Amniotic stem cell (primary cell): Measurements from ENCODE around the gene GLB1L3.
"Not testable (repeated sequence)": the region's sequence is repeated elsewhere in the genome, so short reads cannot be mapped to it uniquely, and the experiment has no call there.

Experiments used
- DNase-seq: peaks from one replicate; lab custom pipeline; 2025; lab: John Stamatoyannopoulos, UW

Gene GLB1L3

DNA sequence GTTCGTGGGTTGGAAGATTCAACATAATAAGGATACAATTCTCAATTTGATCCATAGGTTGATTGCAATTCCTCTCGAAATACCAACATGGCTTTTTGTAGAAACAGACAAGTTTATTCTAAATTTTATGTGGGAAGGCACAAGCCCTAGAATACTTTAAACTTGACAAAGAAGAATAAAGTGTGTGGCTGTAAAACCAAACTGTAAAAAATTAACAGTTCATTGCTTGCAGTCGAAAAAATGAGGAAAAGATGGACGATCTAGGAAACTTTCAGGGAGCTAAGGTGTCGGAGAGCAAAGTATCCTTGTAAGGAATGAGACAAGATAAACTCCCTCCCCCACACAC lies 1.0 kb upstream of the GLB1L3 start:
- no peak for DNase-seq

DNA sequence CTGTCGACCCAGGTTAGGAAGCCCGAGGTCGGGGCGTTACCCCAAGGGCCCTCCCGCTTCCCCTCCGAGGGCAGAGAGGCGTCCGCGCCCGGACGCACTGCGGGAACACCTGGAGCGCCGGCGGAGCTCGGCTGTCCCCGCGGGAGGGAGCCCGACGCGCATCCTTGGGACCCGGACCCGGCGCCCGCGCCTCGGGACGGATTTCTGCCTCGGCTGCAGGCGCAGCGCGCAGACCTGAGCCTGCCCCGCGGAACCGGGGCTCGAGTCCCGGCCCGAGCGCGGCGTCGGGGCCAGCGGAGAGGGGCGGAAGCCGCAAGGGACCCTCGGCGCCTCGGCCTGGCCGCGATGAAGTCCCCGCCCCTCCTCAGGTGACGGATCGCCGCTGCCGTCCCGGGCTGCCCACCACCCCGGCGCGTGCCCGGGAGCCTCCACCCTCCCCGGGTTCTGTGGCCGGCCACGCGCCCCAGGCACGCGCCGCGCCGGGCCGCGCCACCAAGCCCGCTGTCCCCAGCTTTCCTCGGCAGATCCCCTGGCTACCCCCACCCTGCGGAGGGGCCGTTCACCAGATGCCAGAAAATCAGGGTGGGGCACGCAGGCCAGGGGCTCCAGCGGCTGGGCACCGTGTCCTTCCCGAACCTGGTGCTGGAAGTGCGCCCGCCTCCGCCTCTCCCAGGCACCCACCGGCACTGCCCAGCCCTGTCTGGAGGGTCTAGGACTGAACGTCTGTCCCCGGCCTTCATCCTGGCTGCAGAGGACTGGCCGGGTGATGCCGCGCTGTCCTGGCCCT lies 410 bp downstream of the GLB1L3 start:
- no peak for DNase-seq

DNA sequence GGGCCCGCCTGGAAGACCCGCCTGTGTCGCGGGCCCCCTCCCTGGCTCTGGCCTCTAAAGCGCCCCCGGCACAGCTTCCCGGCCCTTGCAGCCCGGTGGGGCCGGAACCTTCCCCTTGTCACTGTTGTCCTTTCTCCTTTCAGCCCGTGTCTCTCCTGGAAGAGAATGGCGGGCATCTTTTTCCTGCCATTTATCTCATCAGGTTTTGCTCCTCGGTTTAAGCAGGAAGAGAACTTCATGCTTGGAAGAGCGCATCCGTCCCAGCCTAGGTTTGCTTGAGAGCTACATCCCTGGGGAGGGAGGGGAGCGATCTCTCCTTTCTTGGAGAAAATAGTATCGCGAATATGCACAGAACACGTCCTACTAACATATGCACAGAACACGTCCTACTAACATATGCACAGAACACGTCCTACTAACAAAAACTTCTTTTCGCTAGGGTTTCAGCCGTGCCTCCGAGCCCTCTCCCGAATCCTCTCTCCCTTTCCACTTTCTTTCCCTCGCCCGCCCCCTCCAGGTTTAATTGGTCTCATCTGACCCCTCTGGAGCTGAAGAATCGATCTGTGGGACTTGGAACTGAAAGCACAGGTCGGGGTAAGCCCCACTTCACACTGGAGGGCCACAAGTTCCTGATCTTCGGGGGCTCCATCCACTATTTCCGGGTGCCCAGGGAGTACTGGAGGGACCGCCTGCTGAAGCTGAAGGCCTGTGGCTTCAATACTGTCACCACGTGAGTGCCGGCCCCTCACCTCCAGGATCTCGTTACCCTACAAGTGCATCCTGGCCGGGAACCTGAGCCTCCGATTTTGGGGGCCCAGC lies 1.2 kb downstream of the GLB1L3 start:
- no peak for DNase-seq

DNA sequence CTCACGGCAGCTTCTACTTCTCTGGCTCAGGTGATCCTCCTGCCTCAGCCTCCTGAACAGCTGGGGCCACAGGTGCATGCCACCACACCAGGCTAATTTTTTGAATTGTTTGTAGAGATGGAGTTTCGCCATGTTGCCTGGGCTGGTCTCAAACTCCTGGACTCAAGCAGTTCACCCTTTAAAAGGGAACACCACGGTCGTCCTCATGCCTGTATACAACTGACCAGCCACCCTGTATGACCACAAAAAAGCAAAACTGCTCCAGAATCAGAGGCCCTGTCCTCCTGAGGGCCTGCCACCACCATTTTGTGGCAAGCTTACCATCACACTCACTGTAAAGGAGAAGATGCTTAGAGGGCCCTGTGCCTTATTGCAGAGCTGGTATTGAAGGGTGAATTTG lies 2.2 kb downstream of the GLB1L3 start:
- no peak for DNase-seq

DNA sequence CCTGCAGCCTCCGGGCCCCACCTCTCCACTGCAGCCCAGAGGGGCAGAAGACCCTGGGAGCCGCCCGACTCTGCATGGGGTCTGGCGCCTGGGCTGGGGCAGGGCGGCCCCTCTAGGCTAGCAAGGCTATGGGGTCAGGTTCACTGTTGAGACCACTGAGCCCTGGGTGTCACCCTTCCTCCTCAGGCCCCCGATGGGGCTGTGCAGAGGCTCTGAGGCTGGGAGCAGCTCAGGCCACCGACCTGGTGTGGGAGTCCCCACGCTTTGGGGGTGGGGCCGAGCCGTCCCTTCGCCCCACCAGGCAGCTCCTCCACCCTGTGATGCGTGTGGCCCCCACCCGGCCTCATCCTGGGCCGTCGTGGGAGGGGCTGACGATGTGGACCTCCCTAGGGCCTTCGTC lies 5.5 kb downstream of the GLB1L3 start:
- DNase-seq: not testable (repeated sequence)

DNA sequence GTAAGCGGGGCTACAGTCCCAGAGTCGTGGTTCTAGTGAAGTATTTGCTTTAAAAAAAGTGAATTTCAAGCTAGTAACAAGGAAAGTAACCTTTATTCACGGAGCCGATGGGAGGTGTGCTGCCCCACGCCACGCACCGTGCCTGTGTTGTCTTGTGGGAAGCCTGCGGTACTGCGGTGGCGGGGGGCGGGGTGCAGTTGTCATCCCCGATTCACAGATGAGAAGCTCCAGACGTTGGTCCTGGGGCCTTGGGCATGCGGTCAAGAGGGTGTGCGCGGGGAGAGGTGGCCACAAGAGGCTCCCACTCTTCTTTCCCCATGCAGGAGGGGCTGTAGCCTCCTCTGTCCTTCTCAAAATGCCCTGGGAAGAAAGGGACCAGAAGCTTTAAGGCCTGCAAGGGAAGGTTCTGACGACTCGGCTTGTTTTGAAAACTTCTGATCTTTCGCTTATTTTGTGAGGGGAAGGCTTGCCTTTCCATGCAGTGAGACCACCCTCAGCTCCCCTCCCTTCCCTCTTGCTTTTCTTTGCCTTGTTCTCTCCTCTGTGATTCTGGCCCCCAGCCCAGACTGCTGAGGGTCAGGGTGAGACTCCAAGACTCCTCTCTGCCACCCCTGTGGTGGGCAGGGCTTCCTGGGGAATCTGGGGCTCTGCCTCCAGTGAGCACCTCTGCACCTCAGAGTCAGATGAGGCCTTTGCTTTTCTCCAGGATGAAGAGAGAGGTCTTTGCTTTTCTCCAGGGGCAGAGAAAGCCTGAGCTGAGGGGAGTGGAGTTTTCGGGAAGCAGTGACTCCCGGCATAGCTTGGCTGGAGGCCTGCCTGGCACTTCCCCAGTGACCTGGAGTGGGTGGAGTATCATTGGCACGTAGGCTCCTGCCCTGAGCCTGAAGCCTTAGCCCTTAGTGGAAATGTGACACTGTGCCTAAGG lies 6.2 kb downstream of the GLB1L3 start:
- no peak for DNase-seq

DNA sequence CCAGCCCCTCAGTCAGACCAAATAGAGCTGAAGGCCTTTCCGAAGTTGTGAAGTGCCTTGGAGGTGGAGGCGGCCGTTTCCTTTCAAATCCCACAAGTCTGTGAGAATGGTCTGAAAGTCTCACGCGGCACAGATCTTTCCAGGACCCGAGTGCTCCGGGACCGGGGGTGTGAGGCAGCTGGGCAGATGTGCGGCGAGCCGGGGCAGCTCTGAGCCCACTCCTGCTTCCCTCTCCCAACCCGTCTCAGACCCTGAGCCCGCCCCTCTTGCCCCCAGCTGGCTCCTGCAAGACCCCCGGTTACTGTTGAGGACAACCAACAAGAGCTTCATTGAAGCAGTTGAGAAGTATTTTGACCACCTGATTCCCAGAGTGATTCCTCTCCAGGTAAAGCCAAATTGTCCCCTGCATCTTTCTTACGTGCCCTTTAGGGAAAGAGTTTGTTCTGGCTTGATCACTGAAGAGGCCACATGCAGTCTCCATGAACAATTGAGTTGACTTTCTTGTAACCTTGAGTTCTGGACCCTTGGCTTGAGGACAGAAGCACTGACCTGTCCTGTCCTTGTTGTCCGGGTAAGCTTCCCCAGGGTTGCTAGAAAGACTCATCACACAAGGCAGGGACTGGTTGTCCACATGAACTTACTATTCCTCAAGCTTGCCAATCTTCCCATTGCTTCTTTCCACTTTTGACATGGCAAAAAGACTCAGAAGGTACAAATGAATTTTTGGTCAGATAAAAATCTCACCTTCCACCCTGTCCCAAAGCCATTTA lies 7.5 kb downstream of the GLB1L3 start:
- no peak for DNase-seq

DNA sequence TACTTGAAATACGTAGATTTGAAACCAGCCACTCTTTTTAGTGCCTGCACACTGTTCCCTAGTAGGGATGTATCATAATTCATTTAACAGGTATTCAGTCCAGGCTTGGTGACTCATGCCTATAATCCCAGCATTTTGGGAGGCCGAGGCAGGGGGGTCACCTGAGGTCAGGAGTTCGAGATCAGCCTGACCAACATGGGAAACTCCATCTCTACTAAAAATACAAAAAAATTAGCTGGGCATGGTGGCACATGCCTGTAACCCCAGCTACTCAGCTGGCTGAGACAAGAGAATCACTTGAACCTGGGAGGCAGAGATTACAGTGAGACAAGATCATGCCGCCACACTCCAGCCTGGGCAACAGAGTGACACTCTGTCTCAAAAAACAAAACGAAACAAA lies 8.2 kb downstream of the GLB1L3 start:
- DNase-seq: not testable (repeated sequence)

DNA sequence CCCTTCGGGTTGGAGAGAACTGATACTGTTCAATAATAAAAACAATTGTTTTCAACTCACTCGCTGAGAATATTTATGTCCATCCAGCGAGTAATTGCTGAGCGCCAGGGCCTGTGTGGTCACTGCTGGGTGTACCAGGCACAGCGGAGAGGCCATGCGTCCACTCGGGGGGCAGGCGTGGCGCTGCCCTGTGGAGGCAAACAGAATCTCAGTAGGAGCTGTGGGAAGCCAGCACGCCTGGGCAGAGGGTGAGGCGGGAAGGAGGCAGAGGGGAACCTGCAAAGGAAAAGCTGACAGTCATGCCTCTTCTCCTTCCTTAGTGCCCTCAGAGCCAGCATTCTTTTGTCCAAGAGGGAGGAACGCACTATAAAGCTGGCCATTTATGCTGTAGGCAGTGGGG lies 11.4 kb downstream of the GLB1L3 start:
- DNase-seq: no peak

DNA sequence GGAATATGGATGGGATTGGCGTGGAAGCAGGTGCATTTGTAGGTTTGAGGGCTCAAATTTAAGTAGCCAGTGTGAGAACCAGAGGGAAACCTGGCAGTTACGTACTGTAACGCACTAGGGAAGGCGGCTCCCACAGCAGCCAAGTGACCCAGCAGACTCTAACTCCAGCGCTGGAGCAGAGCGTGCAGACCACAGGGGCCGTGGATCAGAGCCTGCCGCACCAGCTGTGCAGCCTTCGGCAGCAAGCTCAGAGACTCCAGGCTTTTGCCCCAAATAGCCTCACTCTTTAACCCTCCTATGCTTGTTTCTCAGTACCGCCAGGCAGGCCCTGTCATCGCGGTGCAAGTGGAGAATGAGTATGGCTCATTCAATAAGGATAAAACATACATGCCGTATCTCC lies 12.3 kb downstream of the GLB1L3 start:
- no peak for DNase-seq

DNA sequence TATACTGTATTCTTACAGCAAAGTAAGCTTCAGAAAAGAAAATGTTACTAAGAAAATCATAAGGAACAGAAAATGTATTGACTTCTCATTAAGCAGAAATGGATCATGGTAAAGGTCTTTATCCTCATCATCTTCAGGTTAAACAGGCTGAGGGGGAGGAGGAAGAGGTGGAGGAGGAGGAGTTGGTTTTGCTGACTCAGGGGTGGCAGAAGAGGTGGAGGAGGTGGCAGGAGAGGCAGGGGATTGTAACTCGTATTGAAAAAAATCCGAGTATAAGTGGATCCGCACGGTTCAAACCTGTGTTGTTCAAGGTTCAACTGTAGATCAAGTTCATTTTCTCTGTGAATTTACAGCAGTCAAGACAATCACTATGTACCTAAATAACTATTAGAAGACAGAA lies 13.0 kb downstream of the GLB1L3 start:
- no peak for DNase-seq

DNA sequence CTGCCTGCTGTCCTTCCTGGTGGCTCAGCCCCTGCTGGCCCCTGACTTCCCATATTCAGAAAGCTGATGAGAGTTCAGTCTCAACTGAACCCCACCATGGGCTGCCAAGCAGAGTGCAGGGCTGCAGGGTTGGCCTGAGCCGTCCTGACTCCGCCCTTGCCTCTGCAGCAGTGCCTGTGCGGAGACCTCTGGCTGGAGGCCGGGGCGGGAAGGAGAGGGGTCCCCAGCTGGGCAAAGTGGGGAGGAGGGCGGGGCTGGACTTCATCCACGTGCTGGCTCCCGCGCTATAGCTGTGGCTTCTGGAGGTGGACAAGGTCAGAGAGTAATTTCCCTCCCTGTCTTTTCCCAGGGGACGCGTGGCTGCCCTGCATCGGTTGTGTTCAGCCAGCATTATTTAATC lies 13.6 kb downstream of the GLB1L3 start:
- no peak for DNase-seq

DNA sequence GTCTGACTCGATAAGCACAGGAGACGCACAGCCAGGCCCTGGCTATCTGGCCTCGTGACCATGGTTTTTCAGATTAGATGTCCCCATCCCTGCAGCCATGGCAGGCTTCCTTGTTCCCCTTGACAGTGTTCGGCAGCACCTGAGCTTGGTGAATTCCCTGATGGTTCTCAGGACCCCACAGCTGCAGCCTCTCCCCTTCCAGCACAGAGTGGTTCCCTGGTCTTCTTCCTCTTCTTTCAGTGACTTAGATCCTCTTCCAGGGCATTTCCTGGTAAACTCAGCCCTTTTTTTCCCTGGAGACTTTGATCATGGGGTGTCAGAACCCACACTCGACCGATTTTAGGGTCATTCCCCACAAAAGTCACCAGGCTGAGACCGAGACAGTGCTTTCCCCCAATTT lies 14.5 kb downstream of the GLB1L3 start:
- no peak for DNase-seq

DNA sequence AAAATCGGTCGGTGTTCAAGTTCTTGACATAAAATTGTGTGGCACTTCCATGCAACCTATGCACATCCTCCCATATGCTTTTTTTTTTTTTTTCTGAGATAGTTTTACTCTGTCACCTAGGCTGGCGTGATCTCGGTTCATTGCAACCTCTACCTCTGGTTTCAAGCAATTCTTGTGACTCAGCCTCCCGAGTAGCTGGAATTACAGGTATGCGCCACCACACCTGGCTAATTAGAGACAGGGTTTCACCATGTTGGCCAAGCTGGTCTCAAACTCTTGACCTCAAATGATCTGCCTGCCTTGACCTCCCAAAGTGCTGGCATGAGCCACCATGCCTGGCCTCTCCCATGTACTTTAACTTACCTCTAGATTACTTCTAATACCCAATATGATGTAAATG lies 15.0 kb downstream of the GLB1L3 start:
- no peak for DNase-seq

DNA sequence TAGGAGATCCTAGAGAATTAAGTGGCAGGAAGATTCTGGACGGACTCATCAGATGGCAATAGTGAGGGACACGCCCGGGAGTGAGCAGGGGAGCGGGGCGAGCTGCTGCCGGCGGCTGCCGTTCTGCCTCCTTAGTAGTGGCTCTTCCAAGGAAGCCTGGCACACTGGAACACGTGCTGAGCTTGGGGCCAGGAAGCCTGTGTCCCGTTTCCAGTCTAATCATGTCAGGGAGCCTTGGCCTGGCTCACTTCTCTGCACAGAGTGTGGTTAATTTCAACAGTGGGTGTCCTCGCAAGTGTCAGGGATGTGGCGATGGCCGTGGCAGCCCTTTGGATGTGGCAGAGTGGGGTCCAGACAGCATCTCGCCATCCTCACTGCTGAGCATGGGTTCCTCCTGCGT lies 16.5 kb downstream of the GLB1L3 start:
- DNase-seq: no peak

DNA sequence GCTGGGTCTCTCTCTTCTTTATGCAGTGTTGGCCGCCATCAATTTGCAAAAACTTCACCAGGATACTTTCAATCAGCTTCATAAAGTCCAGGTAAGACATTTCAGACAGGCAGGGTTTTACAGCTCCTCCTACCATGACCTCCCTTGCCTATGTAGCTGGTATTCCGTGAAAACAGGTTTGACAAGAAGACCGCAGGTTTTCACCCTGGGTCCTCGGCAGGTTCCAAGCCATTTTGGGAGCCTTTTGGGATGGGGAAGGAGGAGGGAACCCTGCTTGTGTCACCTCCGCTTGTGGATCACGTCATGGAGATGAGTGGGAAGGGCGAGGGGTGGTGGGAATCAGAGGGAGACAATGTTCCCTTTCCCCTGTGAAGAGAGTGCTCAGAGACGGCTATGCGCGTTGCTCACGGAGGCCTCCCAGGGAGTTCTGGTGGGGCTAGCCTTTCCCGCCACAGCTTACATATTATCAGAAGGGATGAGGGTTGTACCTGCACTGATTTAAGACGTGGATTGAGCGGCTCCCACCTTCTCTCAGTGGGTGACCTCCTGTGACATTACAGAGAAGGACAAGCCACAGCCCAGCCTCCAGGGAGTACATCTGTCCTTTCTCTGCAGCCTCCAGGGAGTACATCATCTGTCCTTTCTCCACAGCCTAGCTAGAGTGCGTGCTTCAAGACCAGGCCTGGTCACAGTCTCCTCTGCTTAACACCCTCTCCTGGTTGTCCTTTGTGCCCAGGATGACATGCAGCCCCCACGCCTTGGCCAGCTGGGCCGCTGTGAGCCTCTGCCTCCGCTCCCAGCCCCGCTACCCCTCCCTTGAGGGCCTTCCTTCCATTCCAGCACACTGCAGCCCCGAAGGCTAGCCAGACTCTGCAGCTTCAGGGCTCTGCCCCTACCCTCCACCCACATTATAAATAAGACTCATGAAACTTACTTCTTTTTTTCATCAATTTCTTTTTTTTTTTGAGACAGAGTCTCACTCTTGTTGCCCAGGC lies 17.2 kb downstream of the GLB1L3 start:
- no peak for DNase-seq

DNA sequence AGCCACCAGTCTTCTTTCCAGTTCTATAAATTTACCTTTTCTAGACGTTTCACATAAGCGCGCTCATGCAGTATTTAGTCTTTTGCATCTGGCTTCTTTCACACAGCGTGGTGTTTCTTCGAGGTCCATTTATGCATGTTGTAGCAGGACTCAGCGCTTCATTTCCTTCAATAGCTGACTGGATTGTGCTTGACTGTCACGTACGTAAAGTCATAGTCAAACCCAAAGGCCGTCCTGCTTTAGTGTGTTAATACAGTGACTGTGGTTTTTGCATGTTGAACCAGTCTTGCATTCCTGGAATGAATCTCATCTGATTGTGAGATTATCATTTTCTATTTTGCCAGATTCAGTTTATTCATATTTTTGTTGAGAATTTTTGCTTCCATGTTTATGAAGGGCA lies 18.5 kb downstream of the GLB1L3 start:
- no peak for DNase-seq

DNA sequence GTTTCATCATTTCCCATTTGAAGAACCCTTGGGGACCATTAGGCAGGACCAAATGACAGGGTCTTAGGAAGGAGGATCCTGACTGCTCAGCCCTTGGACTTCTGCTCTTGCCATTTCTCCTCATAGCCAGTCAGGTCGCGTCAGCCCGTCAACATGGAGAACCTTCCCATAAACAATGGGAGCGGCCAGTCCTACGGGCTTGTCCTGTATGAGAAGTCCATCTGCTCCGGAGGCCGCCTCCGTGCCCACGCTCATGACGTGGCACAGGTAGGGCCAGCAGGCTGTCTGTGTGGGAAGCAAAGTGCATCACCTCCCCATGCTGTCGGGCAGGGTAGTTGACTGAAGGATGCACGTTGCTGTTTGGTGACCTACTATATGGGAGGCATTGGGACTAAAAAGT lies 36.0 kb downstream of the GLB1L3 start:
- DNase-seq: no peak

DNA sequence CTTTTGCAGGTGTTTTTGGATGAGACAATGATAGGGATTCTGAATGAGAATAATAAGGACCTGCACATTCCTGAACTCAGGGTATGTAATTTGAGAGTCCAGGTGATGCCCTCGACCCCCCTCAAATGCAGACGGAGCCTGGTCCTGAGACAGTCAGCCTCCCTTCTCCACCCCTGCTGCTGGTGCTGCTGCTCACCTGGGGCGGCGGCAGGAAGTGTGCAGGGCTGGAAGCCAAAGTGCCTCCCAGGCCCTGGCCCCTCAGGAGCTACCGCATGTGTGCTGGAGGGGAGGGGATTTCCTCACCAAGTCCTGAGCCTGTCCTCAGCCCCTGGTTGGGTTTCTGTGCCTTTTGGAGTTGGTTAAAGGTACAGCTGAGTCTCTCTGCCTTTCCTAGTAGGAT lies 36.6 kb downstream of the GLB1L3 start:
- DNase-seq: no peak

DNA sequence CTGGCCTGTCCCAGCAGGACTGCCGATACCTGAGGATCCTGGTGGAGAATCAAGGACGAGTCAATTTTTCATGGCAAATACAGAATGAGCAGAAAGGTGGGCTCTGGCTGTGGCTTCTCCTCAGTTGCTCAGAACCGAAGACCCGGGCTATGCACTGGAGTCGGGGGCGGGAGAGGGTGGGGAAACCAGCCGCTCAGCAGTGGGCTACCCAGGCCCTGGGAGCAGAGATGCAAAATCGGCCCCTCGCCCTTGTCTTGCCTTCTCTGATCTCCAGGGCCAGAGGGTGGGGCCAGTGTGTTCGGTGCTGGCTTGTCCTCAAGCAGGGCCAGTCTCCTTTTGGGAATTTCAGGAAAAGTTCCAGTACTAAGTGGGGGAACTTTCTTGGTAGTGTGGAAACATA lies 37.2 kb downstream of the GLB1L3 start:
- no peak for DNase-seq
